ENCODE data around the gene CRB2. TPM values are rescaled to one million over a fixed set of nuclear protein-coding genes. Genes with fewer than 3 reads are reported as not detected.

CRB2 gene
- total RNA-seq, 1 experiment from 2014 or later = 0.07 TPM

DNA sequence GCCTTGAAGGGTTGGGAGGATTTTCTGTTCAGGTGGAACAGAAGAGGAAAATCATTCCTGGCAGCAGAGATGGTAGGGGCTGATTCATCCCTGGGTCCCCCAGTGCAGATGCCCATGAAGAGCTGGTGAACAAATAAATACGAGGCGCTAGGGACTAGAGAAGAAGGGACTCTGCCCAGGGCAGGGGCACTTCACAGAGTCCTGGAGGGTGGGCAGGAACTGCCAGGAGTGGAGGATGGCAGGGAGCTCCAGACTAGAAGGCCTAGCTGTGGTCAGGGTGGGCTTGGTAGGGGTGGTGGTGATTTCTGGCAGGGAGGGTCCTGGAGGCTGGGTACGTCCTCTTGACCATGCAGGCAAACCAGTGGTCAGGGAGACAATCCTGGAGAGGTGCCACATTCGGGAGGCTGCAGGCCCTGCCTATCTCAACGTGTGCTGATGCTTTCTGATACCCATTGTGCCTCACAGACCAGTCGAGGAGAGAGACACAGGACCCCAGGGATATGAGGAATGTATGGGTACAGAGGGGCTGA is 69.9 kb downstream of the CRB2 start (continued):
- TF ChIP-seq, protein P1, sequence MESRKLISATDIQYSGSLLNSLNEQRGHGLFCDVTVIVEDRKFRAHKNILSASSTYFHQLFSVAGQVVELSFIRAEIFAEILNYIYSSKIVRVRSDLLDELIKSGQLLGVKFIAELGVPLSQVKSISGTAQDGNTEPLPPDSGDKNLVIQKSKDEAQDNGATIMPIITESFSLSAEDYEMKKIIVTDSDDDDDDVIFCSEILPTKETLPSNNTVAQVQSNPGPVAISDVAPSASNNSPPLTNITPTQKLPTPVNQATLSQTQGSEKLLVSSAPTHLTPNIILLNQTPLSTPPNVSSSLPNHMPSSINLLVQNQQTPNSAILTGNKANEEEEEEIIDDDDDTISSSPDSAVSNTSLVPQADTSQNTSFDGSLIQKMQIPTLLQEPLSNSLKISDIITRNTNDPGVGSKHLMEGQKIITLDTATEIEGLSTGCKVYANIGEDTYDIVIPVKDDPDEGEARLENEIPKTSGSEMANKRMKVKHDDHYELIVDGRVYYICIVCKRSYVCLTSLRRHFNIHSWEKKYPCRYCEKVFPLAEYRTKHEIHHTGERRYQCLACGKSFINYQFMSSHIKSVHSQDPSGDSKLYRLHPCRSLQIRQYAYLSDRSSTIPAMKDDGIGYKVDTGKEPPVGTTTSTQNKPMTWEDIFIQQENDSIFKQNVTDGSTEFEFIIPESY (IDR thresholded peaks at IDR 0.05; ENCODE audit: extremely low read depth, insufficient replicate concordance, low read length) = no peak
- TF ChIP-seq SIN3A (IDR thresholded peaks at IDR 0.05; ENCODE audit: low read depth) (no peak), TCF7L2 (IDR thresholded peaks at IDR 0.05; ENCODE audit: borderline replicate concordance, extremely low read depth, insufficient read depth, insufficient read length) (no peak), EGR1 (IDR thresholded peaks at IDR 0.05; ENCODE audit: low read depth) (no peak), POLR2AphosphoS5 (IDR thresholded peaks at IDR 0.05; ENCODE audit: low read depth, low read length) (no peak), CBX3 (IDR thresholded peaks at IDR 0.05; ENCODE audit: low read depth) (no peak)
- TF ChIP-seq, protein P2, sequence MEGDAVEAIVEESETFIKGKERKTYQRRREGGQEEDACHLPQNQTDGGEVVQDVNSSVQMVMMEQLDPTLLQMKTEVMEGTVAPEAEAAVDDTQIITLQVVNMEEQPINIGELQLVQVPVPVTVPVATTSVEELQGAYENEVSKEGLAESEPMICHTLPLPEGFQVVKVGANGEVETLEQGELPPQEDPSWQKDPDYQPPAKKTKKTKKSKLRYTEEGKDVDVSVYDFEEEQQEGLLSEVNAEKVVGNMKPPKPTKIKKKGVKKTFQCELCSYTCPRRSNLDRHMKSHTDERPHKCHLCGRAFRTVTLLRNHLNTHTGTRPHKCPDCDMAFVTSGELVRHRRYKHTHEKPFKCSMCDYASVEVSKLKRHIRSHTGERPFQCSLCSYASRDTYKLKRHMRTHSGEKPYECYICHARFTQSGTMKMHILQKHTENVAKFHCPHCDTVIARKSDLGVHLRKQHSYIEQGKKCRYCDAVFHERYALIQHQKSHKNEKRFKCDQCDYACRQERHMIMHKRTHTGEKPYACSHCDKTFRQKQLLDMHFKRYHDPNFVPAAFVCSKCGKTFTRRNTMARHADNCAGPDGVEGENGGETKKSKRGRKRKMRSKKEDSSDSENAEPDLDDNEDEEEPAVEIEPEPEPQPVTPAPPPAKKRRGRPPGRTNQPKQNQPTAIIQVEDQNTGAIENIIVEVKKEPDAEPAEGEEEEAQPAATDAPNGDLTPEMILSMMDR (IDR thresholded peaks at IDR 0.05 in 2 of 3, conservative IDR thresholded peaks at IDR 0.05 in 1 of 3; ENCODE audit: borderline replicate concordance in 1 of 3, insufficient read depth in 1 of 3, low read depth in 2 of 3, low read length in 2 of 3) = no peak

DNA sequence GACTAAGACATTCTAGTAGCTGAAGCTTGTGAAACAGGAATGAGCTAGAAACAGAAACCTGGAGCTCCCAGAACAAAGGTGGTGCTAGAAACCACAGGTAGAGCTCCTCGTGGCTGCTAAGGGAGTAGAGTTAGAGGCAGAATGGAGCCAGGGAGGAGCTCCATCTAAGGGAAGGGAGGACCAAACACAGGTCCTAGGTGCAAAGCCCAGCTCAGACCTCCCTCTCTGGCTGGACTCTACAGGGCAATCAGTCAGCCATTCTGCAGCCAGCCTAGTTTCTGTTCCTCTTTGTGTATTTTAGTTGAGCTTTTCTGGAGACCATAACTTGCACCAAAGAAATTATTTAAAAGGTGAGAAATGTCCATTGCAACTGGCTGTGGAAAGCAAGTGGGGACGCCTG is 70.4 kb downstream of the CRB2 start:
- H3K4me1 ChIP-seq (ENCODE audit: control insufficient read depth in 1 of 2, insufficient read depth in 2 of 2, low read length in 2 of 2) = no peaks in the 10 kb centered on the region
- TF ChIP-seq EZH2phosphoT487 (IDR thresholded peaks at IDR 0.05; ENCODE audit: borderline replicate concordance) = no peak
- TF ChIP-seq, protein P3, sequence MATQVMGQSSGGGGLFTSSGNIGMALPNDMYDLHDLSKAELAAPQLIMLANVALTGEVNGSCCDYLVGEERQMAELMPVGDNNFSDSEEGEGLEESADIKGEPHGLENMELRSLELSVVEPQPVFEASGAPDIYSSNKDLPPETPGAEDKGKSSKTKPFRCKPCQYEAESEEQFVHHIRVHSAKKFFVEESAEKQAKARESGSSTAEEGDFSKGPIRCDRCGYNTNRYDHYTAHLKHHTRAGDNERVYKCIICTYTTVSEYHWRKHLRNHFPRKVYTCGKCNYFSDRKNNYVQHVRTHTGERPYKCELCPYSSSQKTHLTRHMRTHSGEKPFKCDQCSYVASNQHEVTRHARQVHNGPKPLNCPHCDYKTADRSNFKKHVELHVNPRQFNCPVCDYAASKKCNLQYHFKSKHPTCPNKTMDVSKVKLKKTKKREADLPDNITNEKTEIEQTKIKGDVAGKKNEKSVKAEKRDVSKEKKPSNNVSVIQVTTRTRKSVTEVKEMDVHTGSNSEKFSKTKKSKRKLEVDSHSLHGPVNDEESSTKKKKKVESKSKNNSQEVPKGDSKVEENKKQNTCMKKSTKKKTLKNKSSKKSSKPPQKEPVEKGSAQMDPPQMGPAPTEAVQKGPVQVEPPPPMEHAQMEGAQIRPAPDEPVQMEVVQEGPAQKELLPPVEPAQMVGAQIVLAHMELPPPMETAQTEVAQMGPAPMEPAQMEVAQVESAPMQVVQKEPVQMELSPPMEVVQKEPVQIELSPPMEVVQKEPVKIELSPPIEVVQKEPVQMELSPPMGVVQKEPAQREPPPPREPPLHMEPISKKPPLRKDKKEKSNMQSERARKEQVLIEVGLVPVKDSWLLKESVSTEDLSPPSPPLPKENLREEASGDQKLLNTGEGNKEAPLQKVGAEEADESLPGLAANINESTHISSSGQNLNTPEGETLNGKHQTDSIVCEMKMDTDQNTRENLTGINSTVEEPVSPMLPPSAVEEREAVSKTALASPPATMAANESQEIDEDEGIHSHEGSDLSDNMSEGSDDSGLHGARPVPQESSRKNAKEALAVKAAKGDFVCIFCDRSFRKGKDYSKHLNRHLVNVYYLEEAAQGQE (IDR thresholded peaks at IDR 0.05; ENCODE audit: low read depth) = no peak
- TF ChIP-seq EGR1 (IDR thresholded peaks at IDR 0.05; ENCODE audit: low read depth) = no peak
- TF ChIP-seq TCF7L2 (IDR thresholded peaks at IDR 0.05; ENCODE audit: borderline replicate concordance, extremely low read depth, insufficient read depth, insufficient read length) = no peak
- TF ChIP-seq ZNF274 (IDR thresholded peaks at IDR 0.05; ENCODE audit: low read depth, low read length) = no peak
- TF ChIP-seq, protein P2 (IDR thresholded peaks at IDR 0.05 in 2 of 3, conservative IDR thresholded peaks at IDR 0.05 in 1 of 3; ENCODE audit: borderline replicate concordance in 1 of 3, insufficient read depth in 1 of 3, low read depth in 2 of 3, low read length in 2 of 3) = 0 out of 6 replicates have a peak, but pooled peaks of 1 of the 3 experiments have one; percentile 8
- no TSS peak for BruUV-seq (replicated peaks)
- no peaks in the 10 kb centered on the region for H3K36me3 ChIP-seq (ENCODE audit: control insufficient read depth in 1 of 2, insufficient read depth in 2 of 2, low read length in 2 of 2)
- RAD21 ChIA-PET (ENCODE audit: low non-redundant PET in 1 of 2, low total read pairs in 2 of 2, uncharacterized antibody in 2 of 2, unreplicated experiment in 2 of 2) = no interaction called here
- DNase-seq (ENCODE audit: low read depth, low spot score) (no peak), ATAC-seq (peak; percentile 80)
- H3K79me2 ChIP-seq (ENCODE audit: insufficient read depth, low read length) = no peaks in the 10 kb centered on the region
- no peak overlapping the region for H2AFZ ChIP-seq (ENCODE audit: low read depth, low read length, poor library complexity, severe bottlenecking)
- no peak overlapping the region for H3K9ac ChIP-seq (ENCODE audit: low read length)
- no peaks in the 10 kb centered on the region for H3K9me3 ChIP-seq (ENCODE audit: control insufficient read depth in 1 of 2, insufficient read depth in 1 of 2, low read depth in 1 of 2, low read length in 2 of 2)
- no peak overlapping the region for H3K4me2 ChIP-seq (ENCODE audit: low read length)
- CTCF ChIA-PET = no interaction called here
- POLR2A ChIA-PET = no interaction called here
- no peaks in the 10 kb centered on the region for H3K27me3 ChIP-seq (ENCODE audit: insufficient read depth, low read length)
- H3K9me2 ChIP-seq (ENCODE audit: insufficient read depth) = no peaks in the 10 kb centered on the region
- H4K20me1 ChIP-seq (ENCODE audit: insufficient read depth) = no peaks in the 10 kb centered on the region
- intact Hi-C loops (cut with micrococcal nuclease) = no loop called here
- H3K27ac ChIP-seq (ENCODE audit: low read depth, low read length) = no peak overlapping the region
- no peak overlapping the region for H3K4me3 ChIP-seq (replicated peaks in 1 of 2; ENCODE audit: low read depth in 1 of 2, low read length in 2 of 2)
